H1 (cell line): ENCODE measurements around the gene ZNF132. TPM values are rescaled to one million over a fixed set of nuclear protein-coding genes. Genes with fewer than 3 reads are reported as not detected.

Experiments used
- CTCF ChIA-PET: fragments of 300-600 bp; sonication (Branson Sonifier 250); formaldehyde crosslinking; loops from one replicate; lab custom pipeline; 2021; ENCODE audit not compliant: partially characterized antibody; lab: Charles Lee
- POLR2A ChIA-PET: fragments of 300-600 bp; sonication (Branson Sonifier 250); formaldehyde crosslinking; loops from one replicate; lab custom pipeline; 2021; ENCODE audit warnings: inconsistent platforms; ENCODE audit not compliant: partially characterized antibody; lab: Charles Lee
- DNase-seq, 2 experiments: peaks; one replicate each; pipeline versions ENCODE4 v3.0.0 to v3.0.0-alpha.2; 2010 to 2022; ENCODE audit warnings: low spot score in 2 of 2, low read depth in 1 of 2, mixed read lengths in 1 of 2
- FAIRE-seq: peaks from 2 replicates; lab custom pipeline; 2011; peaks lifted over from hg19 to GRCh38; lab: Jason Lieb, UNC
- H2AFZ ChIP-seq: 2 replicates; pipeline ENCODE4 v1.8.1; 2012; ENCODE audit warnings: low read length, inconsistent platforms
- H2AK5ac ChIP-seq: 2 replicates; pipeline ENCODE4 v1.6.1; 2013; ENCODE audit warnings: low read depth, low read length
- H2BK120ac ChIP-seq: replicated peaks from 2 replicates; pipeline ENCODE3; 2013; ENCODE audit warnings: low read depth, low read length, inconsistent platforms
- H2BK12ac ChIP-seq: 2 replicates; pipeline ENCODE4 v1.6.1; 2013; ENCODE audit warnings: low read depth, low read length
- H2BK15ac ChIP-seq: 2 replicates; pipeline ENCODE4 v1.6.1; 2013; ENCODE audit warnings: low read length
- H2BK20ac ChIP-seq: 2 replicates; pipeline ENCODE4 v1.6.1; 2013; ENCODE audit warnings: low read length
- H2BK5ac ChIP-seq: 2 replicates; pipeline ENCODE4 v1.6.1; 2013; ENCODE audit warnings: low read depth, low read length
- H3K14ac ChIP-seq: 2 replicates; pipeline ENCODE4 v1.6.1; 2013; ENCODE audit warnings: inconsistent platforms; ENCODE audit not compliant: insufficient read length
- H3K18ac ChIP-seq: 2 replicates; pipeline ENCODE4 v1.6.1; 2013; ENCODE audit warnings: low read length; ENCODE audit errors: extremely low read depth
- H3K23ac ChIP-seq: 2 replicates; pipeline ENCODE4 v1.6.1; 2013; ENCODE audit warnings: inconsistent platforms; ENCODE audit not compliant: insufficient read length
- H3K23me2 ChIP-seq: 2 replicates; pipeline ENCODE4 v1.6.1; 2013; ENCODE audit warnings: low read depth, low read length
- H3K27ac ChIP-seq: 2 replicates; pipeline ENCODE4 v1.6.1; 2011; ENCODE audit warnings: low read depth, low read length, inconsistent platforms
- H3K27me3 ChIP-seq, 4 experiments: replicated peaks in 1 of 4; 1 replicate in 1 of 4; 2 replicates in 3 of 4; pipeline versions ENCODE4 v1.6.1 to v1.8.1; 2011 to 2013; ENCODE audit warnings: low read length in 3 of 4, mild to moderate bottlenecking in 3 of 4, inconsistent platforms in 2 of 4, mixed read lengths in 2 of 4, moderate library complexity in 1 of 4; ENCODE audit not compliant: control insufficient read depth in 3 of 4, insufficient read depth in 3 of 4; ENCODE audit errors: extremely low read depth in 1 of 4
- H3K36me3 ChIP-seq, 4 experiments: 2 replicates each; pipeline versions ENCODE4 v1.6.1 to v1.8.1; 2011 to 2013; ENCODE audit warnings: mild to moderate bottlenecking in 4 of 4, low read length in 3 of 4, moderate library complexity in 2 of 4, control low read depth in 1 of 4, inconsistent platforms in 1 of 4; ENCODE audit not compliant: insufficient read depth in 4 of 4, control insufficient read depth in 2 of 4
- H3K4ac ChIP-seq: replicated peaks from 2 replicates; pipeline ENCODE3; 2013; ENCODE audit warnings: low read length, low read depth, mixed read lengths, inconsistent platforms; ENCODE audit not compliant: insufficient read length
- H3K4me1 ChIP-seq, 4 experiments: replicated peaks in 1 of 4; 1 replicate in 1 of 4; 2 replicates in 3 of 4; pipeline versions ENCODE4 v1.6.1 to v1.8.1; 2011 to 2013; ENCODE audit warnings: low read length in 3 of 4, inconsistent platforms in 2 of 4, mixed read lengths in 1 of 4; ENCODE audit not compliant: insufficient read depth in 4 of 4, control insufficient read depth in 3 of 4
- H3K4me2 ChIP-seq, 2 experiments: 2 replicates each; pipeline versions ENCODE4 v1.6.1 to v1.8.1; 2011 to 2013; ENCODE audit warnings: low read depth in 2 of 2, low read length in 2 of 2, control low read depth in 1 of 2, inconsistent platforms in 1 of 2, mild to moderate bottlenecking in 1 of 2; ENCODE audit not compliant: insufficient read depth in 1 of 2
- H3K4me3 ChIP-seq, 4 experiments: fragments of 200-600, 300-600 bp in 1 of 4; sonication (generic), shearing (Covaris generic), sonication (Bioruptor Twin) in 1 of 4; 2 replicates each; pipeline versions ENCODE4 v1.5.1 to v1.8.1; 2011 to 2016; ENCODE audit warnings: low read length in 4 of 4, low read depth in 3 of 4, control low read depth in 2 of 4, inconsistent platforms in 2 of 4, mild to moderate bottlenecking in 2 of 4, mixed read lengths in 1 of 4, moderate library complexity in 1 of 4; ENCODE audit not compliant: insufficient read depth in 2 of 4; ENCODE audit errors: extremely low read depth in 1 of 4
- H3K56ac ChIP-seq: replicated peaks from 2 replicates; pipeline ENCODE3; 2013; ENCODE audit warnings: low read depth, mild to moderate bottlenecking, mixed read lengths, low read length, inconsistent platforms; ENCODE audit not compliant: insufficient read length
- H3K79me1 ChIP-seq: 2 replicates; pipeline ENCODE4 v1.6.1; 2013; ENCODE audit warnings: low read depth, low read length, control low read depth
- H3K79me2 ChIP-seq, 2 experiments: 2 replicates each; pipeline versions ENCODE4 v1.6.1 to v1.8.1; 2012 to 2013; ENCODE audit warnings: low read length in 2 of 2, mild to moderate bottlenecking in 2 of 2, inconsistent platforms in 1 of 2; ENCODE audit not compliant: insufficient read depth in 2 of 2, control insufficient read depth in 1 of 2
- H3K9ac ChIP-seq, 4 experiments: replicated peaks in 1 of 4; 1 replicate in 1 of 4; 2 replicates in 3 of 4; pipeline versions ENCODE4 v1.6.1 to v1.8.1; 2011 to 2013; ENCODE audit warnings: low read depth in 3 of 4, low read length in 3 of 4, control low read depth in 2 of 4, mild to moderate bottlenecking in 2 of 4, moderate library complexity in 2 of 4, inconsistent platforms in 1 of 4; ENCODE audit errors: extremely low read depth in 1 of 4
- H3K9me3 ChIP-seq, 2 experiments: 2 replicates each; pipeline versions ENCODE4 v1.6.1 to v1.8.1; 2012 to 2013; ENCODE audit warnings: mild to moderate bottlenecking in 2 of 2, moderate library complexity in 2 of 2, control low read depth in 1 of 2, inconsistent platforms in 1 of 2, low read depth in 1 of 2, low read length in 1 of 2, mixed read lengths in 1 of 2; ENCODE audit not compliant: insufficient read depth in 2 of 2
- H4K20me1 ChIP-seq, 2 experiments: replicated peaks in 1 of 2; 2 replicates each; pipeline versions ENCODE3 to v1.8.1; 2011 to 2013; ENCODE audit warnings: inconsistent platforms in 2 of 2, low read length in 2 of 2, mild to moderate bottlenecking in 1 of 2; ENCODE audit not compliant: insufficient read depth in 2 of 2, control insufficient read depth in 1 of 2
- H4K5ac ChIP-seq: 2 replicates; pipeline ENCODE4 v1.6.1; 2013; ENCODE audit warnings: low read length, low read depth, mixed read lengths, inconsistent platforms; ENCODE audit not compliant: insufficient read length
- H4K8ac ChIP-seq: 2 replicates; pipeline ENCODE4 v1.8.0; 2013; ENCODE audit warnings: mild to moderate bottlenecking, moderate library complexity, low read length, inconsistent platforms; ENCODE audit not compliant: insufficient read depth; ENCODE audit errors: extremely low read depth
- H4K91ac ChIP-seq: replicated peaks from 2 replicates; pipeline ENCODE3; 2013; ENCODE audit warnings: low read length, mixed read lengths, inconsistent platforms; ENCODE audit not compliant: insufficient read length
- ASH2L ChIP-seq: fragments of 200-600, 300-600 bp; sonication (generic); IDR thresholded peaks from one replicate; pipeline ENCODE4 v1.7.1; 2017; ENCODE audit warnings: low read length
- CEBPB ChIP-seq: IDR thresholded peaks from 2 replicates; pipeline ENCODE4 v1.6.1; 2012; ENCODE audit warnings: low read depth, low read length
- FOSL1 ChIP-seq: IDR thresholded peaks from 2 replicates; pipeline ENCODE4 v1.6.1; 2011; ENCODE audit warnings: mild to moderate bottlenecking, low read depth, low read length, moderate library complexity; ENCODE audit not compliant: insufficient read depth
- JUND ChIP-seq: IDR thresholded peaks from 2 replicates; pipeline ENCODE4 v1.6.1; 2011; ENCODE audit warnings: mild to moderate bottlenecking, improper control_type of control experiment, low read length
- RNF2 ChIP-seq: fragments of 200-900, 300-1000 bp; sonication (generic); IDR thresholded peaks from 2 replicates; pipeline ENCODE4 v1.7.1; 2016; ENCODE audit warnings: borderline replicate concordance, low read depth, mild to moderate bottlenecking, antibody characterized with exemption, low read length; ENCODE audit not compliant: poor library complexity, severe bottlenecking; ENCODE audit errors: missing control alignments
- SP4 ChIP-seq: IDR thresholded peaks from 2 replicates; pipeline ENCODE4 v1.6.1; 2012; ENCODE audit warnings: low read length, inconsistent platforms
- YY1 ChIP-seq: IDR thresholded peaks from 2 replicates; pipeline ENCODE4 v1.6.1; 2011; ENCODE audit warnings: low read depth, mild to moderate bottlenecking, low read length
- WGBS, 2 experiments: shearing (Covaris generic) in 1 of 2; methylation state at CpG; one replicate each; pipeline versions ENCODE4 v1.1.6 to v1.1.7; 2013 to 2015; ENCODE audit warnings: low lambda C conversion rate in 2 of 2, mixed read lengths in 2 of 2, inconsistent platforms in 1 of 2, low coverage in 1 of 2, missing lambda C conversion rate in 1 of 2; ENCODE audit not compliant: insufficient replicate concordance in 2 of 2, insufficient coverage in 1 of 2, insufficient read length in 1 of 2; ENCODE audit errors: extremely low coverage in 1 of 2, missing lambda C conversion rate in 1 of 2; 5-methylcytosine and 5-hydroxymethylcytosine counted together
- polyA plus RNA-seq, 7 experiments: library from polyadenylated mRNA; depleted of rRNA in 3 of 7; stranded (reverse) in 5 of 7; unstranded in 2 of 7; fragments of >200 nt in 5 of 7; fragments of 200-250 nt in 2 of 7; gene quantifications; 1 replicate in 5 of 7; 2 replicates in 1 of 7; 4 replicates in 1 of 7; pipeline versions ENCODE4 v1.2.1 to v1.2.3, GENCODE V29; 2011 to 2013; ENCODE audit warnings: missing spikeins in 2 of 7, mixed read lengths in 2 of 7
- total RNA-seq: library from RNA; stranded (reverse); fragmentation: NEBNext Ultra II Directional; extraction: Animal tissue kit (Norgen Biotek cat#: 25700); gene quantifications from 2 replicates; pipeline ENCODE4 v1.2.1, GENCODE V29; 2021
- TF ChIP-seq, protein P1 (sequence below), 3 experiments: IDR thresholded peaks; 1 replicate in 2 of 3; 2 replicates in 1 of 3; pipeline versions ENCODE4 v1.5.1 to v1.6.1; 2011; ENCODE audit warnings: low read length in 3 of 3, mild to moderate bottlenecking in 3 of 3, inconsistent platforms in 2 of 3, low read depth in 1 of 3, moderate library complexity in 1 of 3; ENCODE audit not compliant: insufficient read depth in 1 of 3; ENCODE audit errors: control extremely low read depth in 1 of 3

Gene ZNF132
- total and polyA plus RNA-seq, 2 of the 8 experiments (the other 6 are each of a cell fraction or from before 2014, with no cell fraction given) = 0.89 to 1.9 TPM

GRCh38 chr19:58451358-58452101, 11.6 kb upstream of the ZNF132 start, which contains the start of gene ZNF324B:
Gene ZNF324B, plus strand, starts transcription at chr19:58451622. Its CDS starts 2,080 bp downstream, at chr19:58453702.
- no peak for FAIRE-seq
- WGBS, 2 experiments = 0% methylated on average over 64 of the region's 79 CpGs; no CpG with 5 or more reads in 1 of the 2 experiments
- CTCF ChIA-PET = interaction anchor here (0.6 to 1.0 kb wide), 4 partner anchors 12 to 85 kb away, joined by 3 to 4 read pairs (median 3); no protein-coding TSS in a partner anchor
- no peak for TF ChIP-seq RNF2
- TF ChIP-seq YY1 = peak; percentile 75
- no peak for TF ChIP-seq JUND
- TF ChIP-seq SP4 = 0 out of 2 replicates have a peak, but pooled peaks have one; percentile 24
- TF ChIP-seq FOSL1 = no peak
- TF ChIP-seq ASH2L = peak; percentile 39
- TF ChIP-seq CEBPB = no peak
- TF ChIP-seq, protein P1, sequence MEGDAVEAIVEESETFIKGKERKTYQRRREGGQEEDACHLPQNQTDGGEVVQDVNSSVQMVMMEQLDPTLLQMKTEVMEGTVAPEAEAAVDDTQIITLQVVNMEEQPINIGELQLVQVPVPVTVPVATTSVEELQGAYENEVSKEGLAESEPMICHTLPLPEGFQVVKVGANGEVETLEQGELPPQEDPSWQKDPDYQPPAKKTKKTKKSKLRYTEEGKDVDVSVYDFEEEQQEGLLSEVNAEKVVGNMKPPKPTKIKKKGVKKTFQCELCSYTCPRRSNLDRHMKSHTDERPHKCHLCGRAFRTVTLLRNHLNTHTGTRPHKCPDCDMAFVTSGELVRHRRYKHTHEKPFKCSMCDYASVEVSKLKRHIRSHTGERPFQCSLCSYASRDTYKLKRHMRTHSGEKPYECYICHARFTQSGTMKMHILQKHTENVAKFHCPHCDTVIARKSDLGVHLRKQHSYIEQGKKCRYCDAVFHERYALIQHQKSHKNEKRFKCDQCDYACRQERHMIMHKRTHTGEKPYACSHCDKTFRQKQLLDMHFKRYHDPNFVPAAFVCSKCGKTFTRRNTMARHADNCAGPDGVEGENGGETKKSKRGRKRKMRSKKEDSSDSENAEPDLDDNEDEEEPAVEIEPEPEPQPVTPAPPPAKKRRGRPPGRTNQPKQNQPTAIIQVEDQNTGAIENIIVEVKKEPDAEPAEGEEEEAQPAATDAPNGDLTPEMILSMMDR (IDR thresholded peaks at IDR 0.05; ENCODE audit: control extremely low read depth in 1 of 3, insufficient read depth in 1 of 3, low read depth in 1 of 3, low read length in 3 of 3) = peak in 1 of 3 experiments; percentile 16; a peak in 1 of 4 replicates

More at GRCh38 chr19:58451358-58452101, 11.6 kb upstream of the ZNF132 start, which contains the start of gene ZNF324B:
- H2AK5ac ChIP-seq = no peak within 1 kb of the TSS
- H3K23ac ChIP-seq = no peak within 1 kb of the TSS
- H3K4me1 ChIP-seq = no peaks in the 10 kb centered on the region
- no peaks in the 10 kb centered on the region for H4K20me1 ChIP-seq
- no peak within 1 kb of the TSS for H2BK12ac ChIP-seq
- POLR2A ChIA-PET = interaction anchor here (0.8 to 3.1 kb wide), 8 partner anchors 9 to 449 kb away, joined by 3 to 13 read pairs (median 3); partner anchors contain the start of genes ZNF132, ZNF446, ZNF584 and ZNF606
- peak within 1 kb of the TSS in 2 of 4 experiments; percentile 29 to 72; a peak in 3 of 7 replicates for H3K9ac ChIP-seq
- H3K9me3 ChIP-seq = peaks cover 14 to 17% of the 10 kb centered on the region in 2 experiments
- no peak within 1 kb of the TSS for H2BK20ac ChIP-seq
- H3K14ac ChIP-seq = no peak within 1 kb of the TSS
- H3K36me3 ChIP-seq = peaks cover 0 to 4% (median under 1%) of the 10 kb centered on the region in 4 experiments; a peak in 2 of 8 replicates
- no peak within 1 kb of the TSS for H3K4ac ChIP-seq
- no peak within 1 kb of the TSS for H2BK120ac ChIP-seq
- no peaks in the 10 kb centered on the region for H3K79me1 ChIP-seq
- no peak within 1 kb of the TSS for H3K27ac ChIP-seq
- H4K91ac ChIP-seq = no peak within 1 kb of the TSS
- H3K79me2 ChIP-seq = no peaks in the 10 kb centered on the region
- no peak within 1 kb of the TSS; the same call in 1 of the 2 replicates for H4K8ac ChIP-seq
- H3K4me2 ChIP-seq = peak within 1 kb of the TSS; percentile 65 to 86
- H3K56ac ChIP-seq = no peak within 1 kb of the TSS
- peak; percentile 82 to 96 for DNase-seq
- H3K23me2 ChIP-seq = peaks cover 5% of the 10 kb centered on the region; the same call in 1 of the 2 replicates
- H4K5ac ChIP-seq = no peak within 1 kb of the TSS
- H3K4me3 ChIP-seq = peak within 1 kb of the TSS; percentile 74 to 81 (median 80)
- H2BK15ac ChIP-seq = no peak within 1 kb of the TSS
- H3K27me3 ChIP-seq = peaks cover 0 to 12% (median 6%) of the 10 kb centered on the region in 4 experiments; a peak in 3 of 7 replicates
- peak within 1 kb of the TSS; percentile 95 for H2AFZ ChIP-seq
- no peak within 1 kb of the TSS for H2BK5ac ChIP-seq
- no peak within 1 kb of the TSS for H3K18ac ChIP-seq
